HG03064 (cell line): ENCODE data around the gene SERPINB7.
"Not testable (repeated sequence)": the region's sequence is repeated elsewhere in the genome, so short reads cannot be mapped to it uniquely, and the experiment has no call there.

Source experiments
- ATAC-seq: cut with Tn5 transposase; IDR thresholded peaks from one replicate; pipeline ENCODE4 v1.9.1; 2021; ENCODE audit warnings: low read depth; ENCODE audit not compliant: unreplicated experiment

Gene SERPINB7

GRCh38 chr18:63775166-63775730 lies at the start of gene SERPINB7:
TSS of gene SERPINB7 (plus strand) at chr18:63775418. CDS start at chr18:63782373, 6,955 bp downstream.
- ATAC-seq: no peak

- no peak for ATAC-seq
Observed at GRCh38 chr18:63725682-63726480, 49.3 kb upstream of the SERPINB7 start.

- no peak for ATAC-seq
Observed at GRCh38 chr18:63730773-63731172, 44.4 kb upstream of the SERPINB7 start.

DNA sequence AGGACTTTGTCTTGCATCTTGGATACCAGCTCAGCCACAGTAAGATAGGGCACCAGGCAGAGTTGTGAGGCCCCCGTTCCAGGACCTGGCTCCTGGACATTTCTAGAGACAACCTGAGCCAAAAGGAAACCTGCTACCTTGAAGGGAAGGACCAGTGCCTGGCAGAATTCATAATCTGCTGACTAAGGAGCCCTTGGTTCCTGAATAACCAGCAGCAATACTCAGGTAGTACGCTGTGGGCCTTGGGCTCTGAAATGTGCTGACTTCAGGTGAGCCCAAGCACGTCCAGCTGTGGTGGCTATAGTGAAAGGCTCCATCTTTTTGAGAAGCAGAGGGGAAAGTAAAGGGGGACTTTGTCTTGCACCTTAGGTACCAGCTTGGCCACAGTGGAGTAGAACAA lies 44.0 kb upstream of the SERPINB7 start:
- no peak for ATAC-seq

GRCh38 chr18:63736876-63737275 lies 38.3 kb upstream of the SERPINB7 start:
- no peak for ATAC-seq

GRCh38 chr18:63741769-63742168 lies 33.4 kb upstream of the SERPINB7 start:
- ATAC-seq: no peak

DNA sequence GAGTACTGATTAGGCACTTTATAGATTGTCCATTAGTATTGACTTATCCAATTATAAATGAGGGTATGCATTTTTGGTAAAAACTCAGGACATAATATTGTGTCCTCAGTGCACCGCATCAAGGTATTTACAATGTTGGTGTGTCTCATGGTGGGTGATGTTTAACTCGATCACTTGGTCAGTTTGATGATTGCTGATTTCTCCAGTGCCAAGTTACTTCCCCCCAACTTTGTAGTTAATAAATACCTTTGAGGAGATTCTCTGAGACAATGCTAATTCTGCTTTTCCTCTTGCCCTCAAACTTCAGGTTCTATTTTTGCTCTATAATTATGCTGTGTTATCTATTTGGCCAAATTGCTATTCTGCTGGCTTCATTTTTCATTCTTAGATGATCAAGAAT lies 28.2 kb upstream of the SERPINB7 start:
- ATAC-seq: no peak

- ATAC-seq: no peak
Observed at GRCh38 chr18:63749489-63749888, 25.7 kb upstream of the SERPINB7 start.

DNA sequence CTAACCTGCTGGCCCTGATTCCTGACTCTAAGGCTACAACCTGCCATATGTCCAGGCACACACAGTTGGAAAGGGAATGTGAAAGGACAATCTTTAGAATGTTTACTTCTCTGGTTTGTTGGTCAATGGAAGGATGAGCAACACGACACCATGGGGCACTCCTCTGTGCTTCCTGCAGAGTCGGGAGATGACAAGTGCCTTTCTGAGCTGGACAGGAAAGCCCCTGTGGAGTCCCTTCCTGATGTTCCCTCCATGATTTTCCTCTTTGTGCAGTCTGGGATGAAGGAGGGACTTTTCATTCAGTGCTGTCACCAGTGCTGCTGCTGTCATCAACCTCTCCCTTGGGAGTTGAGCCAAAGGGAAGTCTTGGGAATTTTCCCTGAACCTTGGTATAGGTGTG lies 22.6 kb upstream of the SERPINB7 start:
- no peak for ATAC-seq

GRCh38 chr18:63753676-63754075 lies 21.5 kb upstream of the SERPINB7 start:
- no peak for ATAC-seq

- ATAC-seq: no peak
Observed at GRCh38 chr18:63757541-63757940, 17.7 kb upstream of the SERPINB7 start.

GRCh38 chr18:63758615-63759240 lies 16.5 kb upstream of the SERPINB7 start:
- ATAC-seq: no peak

DNA sequence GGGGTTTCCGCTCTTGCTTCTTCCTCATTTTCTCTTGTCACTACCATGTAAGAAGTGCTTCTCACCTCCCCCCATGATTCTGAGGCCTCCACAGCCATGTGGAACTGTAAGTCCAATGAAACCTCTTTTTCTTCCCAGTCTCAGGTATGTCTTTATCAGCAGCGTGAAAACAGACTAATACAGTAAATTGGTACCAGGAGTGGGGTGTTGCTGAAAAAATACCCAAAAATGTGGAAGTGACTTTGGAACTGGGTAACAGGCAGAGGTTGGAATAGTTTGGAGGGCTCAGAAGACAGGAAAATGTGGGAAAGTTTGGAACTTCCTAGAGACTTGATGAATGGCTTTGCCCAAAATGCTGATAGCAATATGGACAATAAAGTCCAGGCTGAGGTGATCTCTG lies 15.4 kb upstream of the SERPINB7 start:
- not testable (repeated sequence) for ATAC-seq

DNA sequence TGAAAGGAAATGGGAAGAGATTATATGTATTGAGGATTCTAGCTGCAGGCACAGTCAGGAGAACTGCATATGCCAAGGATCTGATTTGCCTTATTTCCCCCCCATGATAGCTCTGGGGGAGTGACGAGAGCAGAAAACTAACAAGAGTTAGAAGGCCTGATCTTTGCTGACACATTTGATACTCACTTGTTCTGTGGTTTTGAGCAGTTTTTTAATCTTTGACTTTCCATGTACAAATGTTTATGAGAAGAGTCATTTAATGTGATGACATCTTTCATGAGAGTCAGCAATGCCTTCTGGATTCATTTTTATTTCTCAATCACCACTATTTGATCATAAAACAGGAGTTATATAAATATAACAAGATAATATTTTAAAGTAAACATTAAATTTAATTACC lies 12.7 kb upstream of the SERPINB7 start:
- no peak for ATAC-seq

DNA sequence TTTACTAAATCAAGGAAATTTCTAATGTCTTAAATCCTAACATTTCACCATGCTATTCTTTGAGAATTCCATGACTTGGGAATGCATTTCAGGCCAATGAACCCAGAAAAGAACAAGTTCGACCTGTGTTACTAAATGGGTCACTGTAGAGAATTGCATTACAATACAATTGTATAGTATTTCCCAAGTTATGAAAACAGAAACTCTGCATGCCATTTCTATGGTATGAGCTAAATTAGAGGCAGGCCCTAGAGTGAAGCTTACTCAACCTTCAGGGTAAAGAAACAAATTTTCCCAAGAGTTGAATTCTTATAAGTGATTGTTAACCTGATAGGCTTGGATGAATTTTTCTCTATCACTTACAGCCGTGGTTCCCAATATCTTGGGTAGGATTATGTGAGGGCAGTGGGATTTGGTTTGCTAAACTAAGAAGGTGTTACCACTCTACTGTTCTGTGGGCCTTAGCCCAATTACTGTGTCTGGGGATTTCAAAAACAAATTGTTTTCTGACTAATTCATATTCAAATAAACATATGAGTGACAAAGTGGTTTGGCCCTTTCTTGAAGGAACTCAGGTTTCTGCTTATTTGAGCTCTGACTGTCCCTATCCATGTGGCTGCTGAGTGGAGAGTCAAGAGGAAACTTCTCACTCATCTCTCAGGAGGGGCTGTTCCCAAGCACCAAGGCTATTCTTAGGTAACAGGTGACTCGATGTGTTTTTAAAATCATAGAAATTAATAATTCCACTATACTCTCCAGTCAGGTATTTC lies 11.2 kb upstream of the SERPINB7 start:
- no peak for ATAC-seq

DNA sequence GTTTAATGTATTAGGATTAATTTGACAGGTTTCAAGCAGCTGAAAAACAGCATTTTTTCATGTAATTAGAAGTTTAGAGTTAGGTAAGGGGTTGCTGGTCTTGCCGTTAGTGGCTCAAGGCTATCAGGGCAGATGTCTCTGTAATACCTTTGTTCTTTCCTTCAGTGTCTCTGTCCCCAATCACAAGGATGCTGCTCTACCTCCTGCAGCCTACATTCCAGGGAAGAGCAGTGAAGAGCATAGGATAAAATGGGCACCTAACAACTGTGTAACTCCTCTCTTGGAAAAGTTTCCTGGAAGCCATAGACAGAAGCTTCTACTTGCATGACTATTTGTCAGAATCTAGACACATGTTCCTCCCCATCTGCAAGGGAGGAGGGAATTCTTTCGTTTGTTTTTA lies 9.4 kb upstream of the SERPINB7 start:
- ATAC-seq: no peak

- no peak for ATAC-seq
Observed at GRCh38 chr18:63773551-63773950, 1.7 kb upstream of the SERPINB7 start.

- ATAC-seq: no peak
Observed at GRCh38 chr18:63774511-63774910, 707 bp upstream of the SERPINB7 start.

DNA sequence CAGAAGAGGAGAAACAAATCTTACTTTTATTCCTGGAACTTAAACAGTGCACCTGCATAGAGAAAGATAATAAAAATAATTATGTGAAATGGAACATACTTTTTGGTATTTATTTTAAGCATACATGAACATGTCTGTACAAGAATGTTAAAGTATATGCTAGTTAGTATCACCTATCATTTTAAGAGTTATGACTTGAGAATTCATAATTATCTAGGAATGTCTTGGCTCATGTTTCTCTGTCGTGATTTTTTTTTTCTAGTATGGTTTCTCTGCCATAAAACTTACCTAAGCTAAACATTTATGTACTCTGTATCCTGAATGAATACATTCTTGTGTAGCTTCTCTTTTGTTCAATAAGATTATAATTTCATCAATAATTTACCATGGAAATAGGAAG lies 4.2 kb downstream of the SERPINB7 start:
- no peak for ATAC-seq

DNA sequence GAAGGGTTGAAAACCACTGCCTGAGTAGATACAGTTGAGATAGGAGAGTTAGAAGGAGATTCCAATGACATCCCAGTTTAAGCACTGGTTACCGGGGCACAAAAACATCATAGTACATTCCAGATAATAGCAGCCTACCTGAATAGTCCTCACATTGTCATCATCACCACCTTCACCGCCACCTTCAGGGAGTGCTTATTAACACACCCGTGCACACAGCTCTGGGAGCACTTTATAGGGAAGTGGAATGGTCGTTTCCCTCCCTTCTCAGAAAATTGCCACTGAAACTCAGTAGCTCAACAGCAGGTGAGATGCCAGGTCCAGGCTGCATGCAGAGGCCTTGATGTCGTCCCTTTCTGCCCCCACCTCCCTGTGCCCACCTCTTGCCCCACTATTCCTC lies 8.2 kb downstream of the SERPINB7 start:
- no peak for ATAC-seq

- no peak for ATAC-seq
Observed at GRCh38 chr18:63784787-63785452, 9.7 kb downstream of the SERPINB7 start.
